CD4-positive, alpha-beta T cell (primary cell): ENCODE measurements around the gene ASS1. TPM values are rescaled to one million over a fixed set of nuclear protein-coding genes. Genes with fewer than 3 reads are reported as not detected.

ENCODE experiments used
- ATAC-seq: fragments of 200-7000 bp; cut with Tn5 transposase; one replicate; pipeline ENCODE4 v1.10.0; 2022; ENCODE audit warnings: mild to moderate bottlenecking; ENCODE audit not compliant: poor library complexity
- CTCF ChIA-PET: fragments of 350-600 bp; sonication (Branson Sonifier 250); formaldehyde crosslinking; loops from one replicate; lab custom pipeline; 2021; ENCODE audit warnings: antibody characterized with exemption, inconsistent platforms; lab: Charles Lee
- POLR2A ChIA-PET: fragments of 350-600 bp; sonication (Branson Sonifier 250); formaldehyde crosslinking; loops from one replicate; lab custom pipeline; 2021; ENCODE audit warnings: antibody characterized with exemption, inconsistent platforms; lab: Charles Lee
- DNase-seq, 14 experiments: peaks; one replicate each; pipeline ENCODE4 v3.0.0-alpha.2; 2013 to 2020; ENCODE audit warnings: mixed read lengths in 2 of 14
- H3K27ac ChIP-seq, 2 donors: one replicate each; pipeline versions ENCODE4 v1.5.1 to v1.7.0; 2013; ENCODE audit warnings: low read length in 2 of 2, low read depth in 1 of 2, mild to moderate bottlenecking in 1 of 2
- H3K27me3 ChIP-seq, 2 experiments: 1 replicate in 1 of 2; 2 replicates in 1 of 2; pipeline versions ENCODE4 v1.6.1 to v1.7.0; 2013; ENCODE audit warnings: low read length in 2 of 2, control low read depth in 1 of 2, mild to moderate bottlenecking in 1 of 2, moderate library complexity in 1 of 2; ENCODE audit not compliant: insufficient read depth in 2 of 2, control insufficient read depth in 1 of 2
- H3K36me3 ChIP-seq: one replicate; pipeline ENCODE4 v1.6.1; 2013; ENCODE audit warnings: low read length, control low read depth; ENCODE audit not compliant: insufficient read depth
- H3K4me1 ChIP-seq: one replicate; pipeline ENCODE4 v1.6.1; 2013; ENCODE audit warnings: low read length, control low read depth; ENCODE audit not compliant: insufficient read depth
- H3K4me3 ChIP-seq: one replicate; pipeline ENCODE4 v1.5.1; 2013; ENCODE audit warnings: mild to moderate bottlenecking, low read length, moderate library complexity
- H3K9me3 ChIP-seq, 2 experiments: 1 replicate in 1 of 2; 2 replicates in 1 of 2; pipeline versions ENCODE4 v1.6.1 to v1.7.0; 2013; ENCODE audit warnings: low read length in 2 of 2, mild to moderate bottlenecking in 2 of 2, control low read depth in 1 of 2, moderate library complexity in 1 of 2; ENCODE audit not compliant: control insufficient read depth in 1 of 2, insufficient read depth in 1 of 2
- H3K27ac Mint-ChIP-seq: one replicate; pipeline ENCODE4 v1.8.0; 2020; ENCODE audit warnings: mixed read lengths
- H3K27me3 Mint-ChIP-seq: one replicate; pipeline ENCODE4 v1.8.0; 2021; ENCODE audit warnings: mixed read lengths
- H3K36me3 Mint-ChIP-seq: one replicate; pipeline ENCODE4 v1.8.0; 2021; ENCODE audit warnings: low read depth, mixed read lengths
- H3K4me1 Mint-ChIP-seq: one replicate; pipeline ENCODE4 v1.8.0; 2021; ENCODE audit warnings: low read depth, mixed read lengths
- H3K4me3 Mint-ChIP-seq: one replicate; pipeline ENCODE4 v1.8.0; 2020; ENCODE audit warnings: mild to moderate bottlenecking, mixed read lengths
- H3K9me3 Mint-ChIP-seq: one replicate; pipeline ENCODE4 v1.8.0; 2020; ENCODE audit warnings: mixed read lengths
- intact Hi-C, 2 experiments: fragments of 100-400 bp; cut with DNase I in 1 of 2; cut with micrococcal nuclease in 1 of 2; formaldehyde crosslinking; loops; one replicate each; pipeline versions ENCODE4 v1.15.1 to v1.9.0; 2023 to 2025; cut with DNase I, micrococcal nuclease
- total RNA-seq, 174 experiments: library from RNA in 2 of 174; stranded (reverse) in 2 of 174; gene quantifications; one replicate each; pipeline ENCODE4 v1.2.3 and lab custom pipeline; 2021 to 2026
- TF ChIP-seq, protein P1 (sequence below): fragments of 200-600 bp; IDR thresholded peaks from one replicate; pipeline ENCODE4 v1.8.0; 2022; ENCODE audit warnings: antibody characterized with exemption, mild to moderate bottlenecking

ASS1 gene
- total RNA-seq, 2 experiments from 2014 or later, result not detected

DNA sequence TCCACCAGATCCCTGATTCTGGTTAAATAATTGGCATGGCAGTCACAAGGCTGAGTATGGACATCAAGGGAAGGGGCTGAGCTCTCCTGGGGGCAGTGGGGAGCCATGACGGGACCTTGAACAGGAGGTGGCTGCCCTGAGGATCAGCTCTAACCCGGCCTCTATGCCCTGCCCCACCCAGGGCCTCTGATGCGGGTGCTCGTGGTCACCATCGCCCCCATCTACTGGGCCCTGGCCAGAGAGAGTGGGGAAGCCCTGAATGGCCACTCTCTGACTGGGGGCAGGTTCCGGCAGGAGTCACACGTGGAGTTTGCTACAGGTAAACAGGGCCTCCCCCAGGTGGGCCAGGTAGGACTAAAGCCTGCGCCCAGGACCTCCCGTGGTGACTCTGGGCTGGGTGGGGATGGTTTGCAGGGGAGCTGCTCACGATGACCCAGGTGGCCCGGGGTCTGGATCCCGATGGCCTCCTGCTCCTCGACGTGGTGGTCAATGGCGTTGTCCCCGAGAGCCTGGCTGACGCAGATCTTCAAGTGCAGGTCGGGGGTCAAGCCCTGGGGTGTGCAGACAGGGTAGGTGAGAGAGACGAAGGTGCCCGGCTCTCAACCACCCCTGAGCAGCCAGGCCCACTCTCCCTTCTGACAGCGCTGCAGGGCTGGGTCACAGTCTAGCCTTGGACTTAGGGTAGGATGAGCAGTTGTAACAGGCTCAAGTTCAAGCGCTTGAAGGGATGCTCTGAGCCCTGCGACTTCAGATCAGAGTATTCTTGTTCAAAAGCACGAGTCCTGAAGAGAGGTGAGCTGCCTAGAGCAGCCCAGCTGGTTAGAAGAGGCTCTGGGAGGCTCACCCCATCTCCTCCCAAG, 19.9 kb upstream of the ASS1 start:
- Histone ChIP-seq H3K36me3 (no peaks in the 10 kb centered on the region), H3K4me1 (no peaks in the 10 kb centered on the region), H3K27me3 (peaks cover 0 to 7% of the 10 kb centered on the region in 2 experiments), H3K27ac (no peak overlapping the region), H3K9me3 (peaks cover 0 to 7% of the 10 kb centered on the region in 2 experiments), H3K4me3 (no peak overlapping the region)
- ChIA-PET CTCF (no interaction called here), POLR2A (no interaction called here)
- Mint-ChIP-seq H3K36me3 (no peaks in the 10 kb centered on the region), H3K4me1 (no peaks in the 10 kb centered on the region), H3K9me3 (no peaks in the 10 kb centered on the region), H3K27ac (no peak overlapping the region), H3K4me3 (no peak overlapping the region), H3K27me3 (peaks cover 6% of the 10 kb centered on the region)
- TF ChIP-seq, protein P1, sequence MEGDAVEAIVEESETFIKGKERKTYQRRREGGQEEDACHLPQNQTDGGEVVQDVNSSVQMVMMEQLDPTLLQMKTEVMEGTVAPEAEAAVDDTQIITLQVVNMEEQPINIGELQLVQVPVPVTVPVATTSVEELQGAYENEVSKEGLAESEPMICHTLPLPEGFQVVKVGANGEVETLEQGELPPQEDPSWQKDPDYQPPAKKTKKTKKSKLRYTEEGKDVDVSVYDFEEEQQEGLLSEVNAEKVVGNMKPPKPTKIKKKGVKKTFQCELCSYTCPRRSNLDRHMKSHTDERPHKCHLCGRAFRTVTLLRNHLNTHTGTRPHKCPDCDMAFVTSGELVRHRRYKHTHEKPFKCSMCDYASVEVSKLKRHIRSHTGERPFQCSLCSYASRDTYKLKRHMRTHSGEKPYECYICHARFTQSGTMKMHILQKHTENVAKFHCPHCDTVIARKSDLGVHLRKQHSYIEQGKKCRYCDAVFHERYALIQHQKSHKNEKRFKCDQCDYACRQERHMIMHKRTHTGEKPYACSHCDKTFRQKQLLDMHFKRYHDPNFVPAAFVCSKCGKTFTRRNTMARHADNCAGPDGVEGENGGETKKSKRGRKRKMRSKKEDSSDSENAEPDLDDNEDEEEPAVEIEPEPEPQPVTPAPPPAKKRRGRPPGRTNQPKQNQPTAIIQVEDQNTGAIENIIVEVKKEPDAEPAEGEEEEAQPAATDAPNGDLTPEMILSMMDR, result no peak
- ATAC-seq, result no peak
- intact Hi-C loops, result no loop called here
- no peak for DNase-seq

DNA sequence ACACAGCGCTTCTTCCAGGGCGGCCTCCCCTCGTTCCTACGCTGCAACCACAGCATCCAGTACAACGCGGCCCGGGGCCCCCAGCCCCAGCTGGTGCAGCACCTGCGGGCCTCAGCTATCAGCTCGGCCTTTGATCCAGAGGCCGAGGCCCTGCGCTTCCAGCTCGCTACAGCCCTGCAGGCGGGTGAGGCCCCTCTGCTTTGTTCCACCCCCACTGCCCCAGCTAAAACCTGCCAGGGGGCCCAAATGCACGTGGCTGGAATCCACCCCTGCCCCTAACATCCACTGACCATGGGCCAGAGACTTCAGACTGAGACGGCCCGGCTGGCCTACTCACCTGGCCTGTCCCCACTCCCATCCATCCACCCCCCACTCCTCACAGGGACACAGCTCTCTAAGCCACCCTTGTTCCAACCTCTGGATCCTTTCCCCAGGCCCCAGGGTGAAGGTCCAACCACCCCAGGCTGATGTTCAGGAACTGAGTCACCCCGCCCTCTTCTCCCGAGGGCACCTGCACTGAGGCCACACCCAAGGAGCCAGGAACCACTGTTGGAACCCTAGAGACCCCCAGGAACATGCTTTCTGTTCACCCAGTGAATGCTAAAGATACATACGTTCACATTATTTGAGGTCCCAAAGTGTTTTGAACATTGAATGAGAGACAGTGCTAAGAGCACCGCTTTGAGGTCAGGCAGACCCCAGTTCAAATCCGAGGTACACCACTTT, 18.9 kb upstream of the ASS1 start:
- intact Hi-C loops, result no loop called here
- CTCF ChIA-PET, result no interaction called here
- Histone ChIP-seq H3K27me3 (peaks cover 0 to 7% of the 10 kb centered on the region in 2 experiments), H3K9me3 (peaks cover 0 to 18% of the 10 kb centered on the region in 2 experiments), H3K4me3 (no peak overlapping the region), H3K27ac (no peak overlapping the region), H3K36me3 (no peaks in the 10 kb centered on the region), H3K4me1 (no peaks in the 10 kb centered on the region)
- H3K9me3 Mint-ChIP-seq, result no peaks in the 10 kb centered on the region
- H3K4me1 Mint-ChIP-seq, result no peaks in the 10 kb centered on the region
- no peak overlapping the region for H3K4me3 Mint-ChIP-seq
- ATAC-seq (no peak), DNase-seq (no peak)
- H3K27me3 Mint-ChIP-seq, result peaks cover 13% of the 10 kb centered on the region
- POLR2A ChIA-PET, result no interaction called here
- H3K36me3 Mint-ChIP-seq, result no peaks in the 10 kb centered on the region
- no peak overlapping the region for H3K27ac Mint-ChIP-seq
- TF ChIP-seq, protein P1, result no peak

DNA sequence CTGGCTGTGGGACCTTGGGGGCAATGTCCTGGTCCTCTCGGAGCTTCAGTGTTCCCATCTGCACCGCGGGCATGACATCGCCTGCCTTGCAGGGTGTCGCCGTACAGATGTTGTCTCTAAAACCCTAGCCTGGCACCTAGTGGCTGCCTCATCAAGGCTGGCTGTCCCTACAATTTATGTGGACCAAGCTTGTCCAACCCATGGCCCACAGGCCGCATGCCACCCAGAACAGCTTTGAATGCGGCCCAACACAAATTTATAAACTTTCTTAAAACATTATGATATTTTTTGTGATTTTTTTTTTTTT, 18.3 kb upstream of the ASS1 start:
- Histone ChIP-seq H3K36me3 (no peaks in the 10 kb centered on the region), H3K27me3 (peaks cover 0 to 8% of the 10 kb centered on the region in 2 experiments), H3K27ac (no peak overlapping the region), H3K9me3 (peaks cover 0 to 23% of the 10 kb centered on the region in 2 experiments), H3K4me1 (no peaks in the 10 kb centered on the region), H3K4me3 (no peak overlapping the region)
- H3K27me3 Mint-ChIP-seq, result peaks cover 13% of the 10 kb centered on the region
- DNase-seq (no peak), ATAC-seq (no peak)
- ChIA-PET POLR2A (no interaction called here), CTCF (no interaction called here)
- H3K4me1 Mint-ChIP-seq, result no peaks in the 10 kb centered on the region
- no peak overlapping the region for H3K4me3 Mint-ChIP-seq
- intact Hi-C loops, result no loop called here
- TF ChIP-seq, protein P1, result no peak
- no peaks in the 10 kb centered on the region for H3K36me3 Mint-ChIP-seq
- no peak overlapping the region for H3K27ac Mint-ChIP-seq
- H3K9me3 Mint-ChIP-seq, result no peaks in the 10 kb centered on the region
